Measurements from ENCODE around the gene KCTD20.

Gene KCTD20

GRCh38 chr6:36519352-36519751 lies 76.6 kb downstream of the KCTD20 start:
- TF ChIP-seq POU2F2 (IDR thresholded peaks at IDR 0.05; ENCODE audit: low read depth, low read length) (no peak), SPI1 (IDR thresholded peaks at IDR 0.05; ENCODE audit: low read depth, low read length) (no peak), TAF1 (IDR thresholded peaks at IDR 0.05; ENCODE audit: low read depth, low read length) (no peak), PAX5 (IDR thresholded peaks at IDR 0.05; ENCODE audit: insufficient read depth, low read length, severe bottlenecking) (no peak), POLR2A (IDR thresholded peaks at IDR 0.05; ENCODE audit: low read depth, low read length) (no peak), POLR2AphosphoS5 (IDR thresholded peaks at IDR 0.05; ENCODE audit: low read depth, low read length) (no peak)
- no peak for FAIRE-seq
- DNase-seq (ENCODE audit: insufficient read length, low spot score), result no peak

- no peak for DNase-seq (ENCODE audit: insufficient read length, low spot score)
- no peak for FAIRE-seq
- TF ChIP-seq POLR2AphosphoS5 (IDR thresholded peaks at IDR 0.05; ENCODE audit: low read depth, low read length) (no peak), PAX5 (IDR thresholded peaks at IDR 0.05; ENCODE audit: insufficient read depth, low read length, severe bottlenecking) (no peak), TAF1 (IDR thresholded peaks at IDR 0.05; ENCODE audit: low read depth, low read length) (no peak), POU2F2 (IDR thresholded peaks at IDR 0.05; ENCODE audit: low read depth, low read length) (no peak), SPI1 (IDR thresholded peaks at IDR 0.05; ENCODE audit: low read depth, low read length) (no peak), POLR2A (IDR thresholded peaks at IDR 0.05; ENCODE audit: low read depth, low read length) (no peak)
Measured at GRCh38 chr6:36523451-36523850, 80.7 kb downstream of the KCTD20 start.

GRCh38 chr6:36523936-36524499 lies 81.2 kb downstream of the KCTD20 start:
- no peak for FAIRE-seq
- no peak for DNase-seq (ENCODE audit: insufficient read length, low spot score)
- TF ChIP-seq SPI1 (IDR thresholded peaks at IDR 0.05; ENCODE audit: low read depth, low read length), result no peak
- no peak for TF ChIP-seq PAX5 (IDR thresholded peaks at IDR 0.05; ENCODE audit: insufficient read depth, low read length, severe bottlenecking)
- TF ChIP-seq POLR2AphosphoS5 (IDR thresholded peaks at IDR 0.05; ENCODE audit: low read depth, low read length), result no peak
- TF ChIP-seq POU2F2 (IDR thresholded peaks at IDR 0.05; ENCODE audit: low read depth, low read length), result no peak
- no peak for TF ChIP-seq POLR2A (IDR thresholded peaks at IDR 0.05; ENCODE audit: low read depth, low read length)

GRCh38 chr6:36524871-36525270 lies 82.1 kb downstream of the KCTD20 start:
- FAIRE-seq (no peak), DNase-seq (ENCODE audit: insufficient read length, low spot score) (no peak)
- TF ChIP-seq POLR2A (IDR thresholded peaks at IDR 0.05; ENCODE audit: low read depth, low read length) (no peak), SPI1 (IDR thresholded peaks at IDR 0.05; ENCODE audit: low read depth, low read length) (no peak), PAX5 (IDR thresholded peaks at IDR 0.05; ENCODE audit: insufficient read depth, low read length, severe bottlenecking) (no peak), POU2F2 (IDR thresholded peaks at IDR 0.05; ENCODE audit: low read depth, low read length) (no peak), TAF1 (IDR thresholded peaks at IDR 0.05; ENCODE audit: low read depth, low read length) (no peak), POLR2AphosphoS5 (IDR thresholded peaks at IDR 0.05; ENCODE audit: low read depth, low read length) (no peak)

- TF ChIP-seq SPI1 (IDR thresholded peaks at IDR 0.05; ENCODE audit: low read depth, low read length), result no peak
- no peak for TF ChIP-seq POU2F2 (IDR thresholded peaks at IDR 0.05; ENCODE audit: low read depth, low read length)
- TF ChIP-seq TAF1 (IDR thresholded peaks at IDR 0.05; ENCODE audit: low read depth, low read length), result no peak
- no peak for TF ChIP-seq POLR2A (IDR thresholded peaks at IDR 0.05; ENCODE audit: low read depth, low read length)
- no peak for TF ChIP-seq PAX5 (IDR thresholded peaks at IDR 0.05; ENCODE audit: insufficient read depth, low read length, severe bottlenecking)
- TF ChIP-seq POLR2AphosphoS5 (IDR thresholded peaks at IDR 0.05; ENCODE audit: low read depth, low read length), result no peak
- DNase-seq (ENCODE audit: insufficient read length, low spot score), result no peak
- no peak for FAIRE-seq
Measured at GRCh38 chr6:36525346-36525745, 82.5 kb downstream of the KCTD20 start.

- no peak for FAIRE-seq
- DNase-seq (ENCODE audit: insufficient read length, low spot score), result no peak
- TF ChIP-seq POU2F2 (IDR thresholded peaks at IDR 0.05; ENCODE audit: low read depth, low read length) (no peak), SPI1 (IDR thresholded peaks at IDR 0.05; ENCODE audit: low read depth, low read length) (no peak), POLR2A (IDR thresholded peaks at IDR 0.05; ENCODE audit: low read depth, low read length) (no peak), TAF1 (IDR thresholded peaks at IDR 0.05; ENCODE audit: low read depth, low read length) (no peak), POLR2AphosphoS5 (IDR thresholded peaks at IDR 0.05; ENCODE audit: low read depth, low read length) (no peak), PAX5 (IDR thresholded peaks at IDR 0.05; ENCODE audit: insufficient read depth, low read length, severe bottlenecking) (no peak)
Measured at GRCh38 chr6:36526066-36526465, 83.3 kb downstream of the KCTD20 start.

GRCh38 chr6:36533321-36533720 lies 90.5 kb downstream of the KCTD20 start:
- DNase-seq (ENCODE audit: insufficient read length, low spot score) (no peak), FAIRE-seq (no peak)
- TF ChIP-seq PAX5 (IDR thresholded peaks at IDR 0.05; ENCODE audit: insufficient read depth, low read length, severe bottlenecking) (no peak), TAF1 (IDR thresholded peaks at IDR 0.05; ENCODE audit: low read depth, low read length) (no peak), POU2F2 (IDR thresholded peaks at IDR 0.05; ENCODE audit: low read depth, low read length) (no peak), POLR2AphosphoS5 (IDR thresholded peaks at IDR 0.05; ENCODE audit: low read depth, low read length) (no peak)

- DNase-seq (ENCODE audit: insufficient read length, low spot score), result no peak
- FAIRE-seq, result no peak
- no peak for TF ChIP-seq POLR2A (IDR thresholded peaks at IDR 0.05; ENCODE audit: low read depth, low read length)
Measured at GRCh38 chr6:36536873-36537547, 94.2 kb downstream of the KCTD20 start.

- no peak for TF ChIP-seq SPI1 (IDR thresholded peaks at IDR 0.05; ENCODE audit: low read depth, low read length)
- no peak for TF ChIP-seq TAF1 (IDR thresholded peaks at IDR 0.05; ENCODE audit: low read depth, low read length)
- TF ChIP-seq PAX5 (IDR thresholded peaks at IDR 0.05; ENCODE audit: insufficient read depth, low read length, severe bottlenecking), result no peak
- TF ChIP-seq POLR2AphosphoS5 (IDR thresholded peaks at IDR 0.05; ENCODE audit: low read depth, low read length), result no peak
- FAIRE-seq, result no peak
- no peak for DNase-seq (ENCODE audit: insufficient read length, low spot score)
Measured at GRCh38 chr6:36539814-36540568, 97.2 kb downstream of the KCTD20 start.
